Lower leg skin (tissue), 4 donors: ENCODE measurements around the gene SURF2. TPM values are rescaled to one million over a fixed set of nuclear protein-coding genes. Genes with fewer than 3 reads are reported as not detected.
"Not testable (repeated sequence)": the region's sequence is repeated elsewhere in the genome, so short reads cannot be mapped to it uniquely, and the experiment has no call there.

Experiments
- DNase-seq, 2 donors: peaks; one replicate each; pipeline ENCODE4 v3.0.0-alpha.2; 2019; ENCODE audit warnings: low spot score in 2 of 2
- H3K4me3 ChIP-seq: fragments of 200-600 bp; sonication (generic); 2 replicates; pipeline ENCODE4 v1.5.1; 2017; ENCODE audit warnings: mild to moderate bottlenecking, low read depth; ENCODE audit not compliant: poor library complexity, severe bottlenecking
- POLR2A ChIP-seq, 2 donors: fragments of 450-650 bp; IDR thresholded peaks; one replicate each; pipeline ENCODE4 v1.6.1; 2016 to 2017; ENCODE audit warnings: antibody characterized with exemption in 2 of 2, mild to moderate bottlenecking in 1 of 2, moderate library complexity in 1 of 2
- WGBS, 2 donors: methylation state at CpG; one replicate each; pipeline ENCODE4 v1.1.5; 2018; 5-methylcytosine and 5-hydroxymethylcytosine counted together
- intact Hi-C: fragments of 100-400 bp; cut with DNase I; formaldehyde crosslinking; loops from one replicate; pipeline ENCODE4 v1.15.0; 2023; ENCODE audit warnings: low total_unique reads
- total RNA-seq, 4 donors: library from RNA; depleted of rRNA; stranded (reverse); fragments of >200 nt; gene quantifications; one replicate each; pipeline ENCODE4 v1.1.0, GENCODE V29; 2016
- TF ChIP-seq, protein P1 (sequence below), 3 donors: fragments of 450-650 bp; IDR thresholded peaks; one replicate each; pipeline ENCODE4 v1.5.1; 2016; ENCODE audit warnings: antibody characterized with exemption in 3 of 3, mild to moderate bottlenecking in 3 of 3, moderate library complexity in 2 of 3

Gene SURF2
- total RNA-seq, 4 donors from 2014 or later = 31.2 to 40.7 (median 35.4) TPM

GRCh38 chr9:133329306-133330156, 26.8 kb upstream of the SURF2 start:
- intact Hi-C loops = loop anchor here (10.0 kb wide), 1 partner anchor 145 kb away; no protein-coding TSS in a partner anchor
- peak in 1 of 2 donors; percentile 84 for DNase-seq
- TF ChIP-seq, protein P1, sequence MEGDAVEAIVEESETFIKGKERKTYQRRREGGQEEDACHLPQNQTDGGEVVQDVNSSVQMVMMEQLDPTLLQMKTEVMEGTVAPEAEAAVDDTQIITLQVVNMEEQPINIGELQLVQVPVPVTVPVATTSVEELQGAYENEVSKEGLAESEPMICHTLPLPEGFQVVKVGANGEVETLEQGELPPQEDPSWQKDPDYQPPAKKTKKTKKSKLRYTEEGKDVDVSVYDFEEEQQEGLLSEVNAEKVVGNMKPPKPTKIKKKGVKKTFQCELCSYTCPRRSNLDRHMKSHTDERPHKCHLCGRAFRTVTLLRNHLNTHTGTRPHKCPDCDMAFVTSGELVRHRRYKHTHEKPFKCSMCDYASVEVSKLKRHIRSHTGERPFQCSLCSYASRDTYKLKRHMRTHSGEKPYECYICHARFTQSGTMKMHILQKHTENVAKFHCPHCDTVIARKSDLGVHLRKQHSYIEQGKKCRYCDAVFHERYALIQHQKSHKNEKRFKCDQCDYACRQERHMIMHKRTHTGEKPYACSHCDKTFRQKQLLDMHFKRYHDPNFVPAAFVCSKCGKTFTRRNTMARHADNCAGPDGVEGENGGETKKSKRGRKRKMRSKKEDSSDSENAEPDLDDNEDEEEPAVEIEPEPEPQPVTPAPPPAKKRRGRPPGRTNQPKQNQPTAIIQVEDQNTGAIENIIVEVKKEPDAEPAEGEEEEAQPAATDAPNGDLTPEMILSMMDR (IDR thresholded peaks at IDR 0.05) = peak in 1 of 3 donors; percentile 17
- H3K4me3 ChIP-seq = not testable (repeated sequence)
- 48 to 52% methylated on average over 21 of the region's 21 CpGs for WGBS, 2 donors

GRCh38 chr9:133331221-133331620, 25.1 kb upstream of the SURF2 start:
- TF ChIP-seq POLR2A (IDR thresholded peaks at IDR 0.05) = no peak
- TF ChIP-seq, protein P1 (IDR thresholded peaks at IDR 0.05) = no peak
- WGBS, 2 donors = 79 to 81% methylated on average over 19 of the region's 19 CpGs
- intact Hi-C loops = loop anchor here (10.0 kb wide), 1 partner anchor 146 kb away; no protein-coding TSS in a partner anchor
- peak in 1 of 2 donors; percentile 72 for DNase-seq
- H3K4me3 ChIP-seq = no peak overlapping the region

GRCh38 chr9:133331641-133332380, 24.5 kb upstream of the SURF2 start:
- WGBS, 2 donors = 94 to 96% methylated on average over 54 to 57 of the region's 57 CpGs
- peak in 1 of 2 donors; percentile 82 for DNase-seq
- intact Hi-C loops = loop anchor here (10.0 kb wide), 1 partner anchor 147 kb away; no protein-coding TSS in a partner anchor

DNA sequence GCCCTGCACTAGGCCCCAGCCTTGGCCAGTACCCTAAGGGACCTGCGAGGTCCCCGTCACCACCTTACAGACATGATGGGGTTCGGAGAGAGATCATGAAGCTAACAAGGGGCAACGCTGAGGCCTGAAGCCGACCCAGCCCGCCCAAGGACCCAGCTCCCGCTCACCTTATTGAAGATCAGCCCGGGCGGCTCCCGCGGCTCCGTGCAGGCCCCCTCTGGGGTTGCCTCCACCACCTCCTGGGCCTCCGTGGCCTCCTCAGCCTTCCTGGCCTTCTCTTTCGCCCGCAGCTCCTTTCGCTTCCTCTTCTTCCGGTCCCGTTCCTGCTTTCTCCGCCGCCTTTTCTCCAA, 24.0 kb upstream of the SURF2 start:
- no peak for TF ChIP-seq POLR2A (IDR thresholded peaks at IDR 0.05)
- TF ChIP-seq, protein P1 (IDR thresholded peaks at IDR 0.05) = no peak
- WGBS, 2 donors = 87 to 90% methylated on average over 20 of the region's 20 CpGs
- no peak overlapping the region for H3K4me3 ChIP-seq
- DNase-seq = no peak
- intact Hi-C loops = loop anchor here (10.0 kb wide), 1 partner anchor 148 kb away; no protein-coding TSS in a partner anchor

More at GRCh38 chr9:133331641-133332380, 24.5 kb upstream of the SURF2 start:
- TF ChIP-seq, protein P1 (IDR thresholded peaks at IDR 0.05) = no peak
- TF ChIP-seq POLR2A (IDR thresholded peaks at IDR 0.05) = no peak
- no peak overlapping the region for H3K4me3 ChIP-seq

DNA sequence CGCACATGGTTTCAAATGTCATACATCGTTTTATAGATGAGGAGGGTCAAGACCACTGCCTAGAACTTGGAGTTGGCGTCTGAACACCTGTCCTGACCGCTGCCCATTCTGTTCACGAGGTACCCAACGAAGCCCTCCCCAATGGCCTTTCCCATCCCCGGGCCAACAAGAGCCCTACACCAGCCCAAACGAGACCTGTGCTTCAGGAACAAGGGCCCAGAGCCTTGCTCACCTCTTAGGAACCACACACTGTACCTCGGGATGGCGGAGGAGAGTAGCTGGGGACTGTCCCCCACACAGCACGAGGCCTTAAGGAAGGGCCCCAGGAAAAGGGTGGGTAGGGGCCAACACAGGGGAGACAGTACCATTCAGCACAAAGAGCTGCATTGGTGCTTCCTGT, 23.3 kb upstream of the SURF2 start:
- peak in 1 of 2 donors; percentile 75 for DNase-seq
- TF ChIP-seq POLR2A (IDR thresholded peaks at IDR 0.05) = no peak
- TF ChIP-seq, protein P1 (IDR thresholded peaks at IDR 0.05) = no peak
- intact Hi-C loops = loop anchor here (10.0 kb wide), 1 partner anchor 148 kb away; no protein-coding TSS in a partner anchor
- WGBS, 2 donors = 93 to 98% methylated on average over 11 of the region's 11 CpGs
- H3K4me3 ChIP-seq = no peak overlapping the region
